ENCODE results near the gene CD63. TPM values are rescaled to one million over a fixed set of nuclear protein-coding genes. Genes with fewer than 3 reads are reported as not detected.

The CD63 gene, protein sequence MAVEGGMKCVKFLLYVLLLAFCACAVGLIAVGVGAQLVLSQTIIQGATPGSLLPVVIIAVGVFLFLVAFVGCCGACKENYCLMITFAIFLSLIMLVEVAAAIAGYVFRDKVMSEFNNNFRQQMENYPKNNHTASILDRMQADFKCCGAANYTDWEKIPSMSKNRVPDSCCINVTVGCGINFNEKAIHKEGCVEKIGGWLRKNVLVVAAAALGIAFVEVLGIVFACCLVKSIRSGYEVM
- polyA plus RNA-seq = 172 and 244 TPM in 2 replicates

GRCh38 chr12:55728939-55729818, at the start of gene CD63:
CD63 (minus strand) TSS chr12:55729009; CDS start chr12:55728341, 668 bp downstream.

DNA sequence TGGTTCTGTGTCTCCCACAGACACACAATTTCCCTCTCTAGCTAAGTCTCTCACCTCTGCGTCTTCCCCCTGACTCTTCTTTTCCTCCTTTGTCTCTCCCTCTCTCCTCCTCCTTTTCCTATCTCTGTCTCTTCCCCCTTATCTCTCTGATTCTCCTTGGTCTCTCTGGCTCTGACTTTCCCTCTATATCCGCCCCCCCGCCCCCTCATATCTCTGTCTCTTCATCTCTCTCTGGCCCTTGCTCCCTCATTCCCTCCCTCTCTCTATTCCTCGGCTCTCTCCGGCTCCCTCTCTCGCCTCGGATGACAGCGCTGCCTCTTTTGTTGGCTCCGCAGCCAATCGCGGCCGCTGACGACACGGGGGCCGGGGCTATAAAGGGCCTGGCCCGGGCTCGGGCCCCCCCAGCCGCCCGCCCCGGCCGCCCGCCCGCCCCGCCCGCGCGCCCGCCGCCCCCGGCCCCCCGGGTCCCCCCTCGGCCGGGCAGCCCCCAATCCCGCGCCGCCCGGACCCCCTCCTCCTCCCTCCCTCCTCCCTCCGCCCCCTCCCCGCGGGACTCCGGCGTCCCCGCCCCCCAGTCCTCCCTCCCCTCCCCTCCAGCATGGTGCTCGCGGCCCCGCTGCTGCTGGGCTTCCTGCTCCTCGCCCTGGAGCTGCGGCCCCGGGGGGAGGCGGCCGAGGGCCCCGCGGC, 14.1 kb upstream of the CD63 start, which contains the start of gene GDF11:
Gene GDF11, plus strand, starts transcription at position 404 of the 687 bp plus-strand sequence. Its CDS starts 195 bp downstream, at position 599.

GRCh38 chr12:55720071-55720564, 8.7 kb downstream of the CD63 start, which contains the start of gene RDH5:
RDH5 (plus strand) TSS chr12:55720393; CDS start chr12:55721185, 792 bp downstream.

DNA sequence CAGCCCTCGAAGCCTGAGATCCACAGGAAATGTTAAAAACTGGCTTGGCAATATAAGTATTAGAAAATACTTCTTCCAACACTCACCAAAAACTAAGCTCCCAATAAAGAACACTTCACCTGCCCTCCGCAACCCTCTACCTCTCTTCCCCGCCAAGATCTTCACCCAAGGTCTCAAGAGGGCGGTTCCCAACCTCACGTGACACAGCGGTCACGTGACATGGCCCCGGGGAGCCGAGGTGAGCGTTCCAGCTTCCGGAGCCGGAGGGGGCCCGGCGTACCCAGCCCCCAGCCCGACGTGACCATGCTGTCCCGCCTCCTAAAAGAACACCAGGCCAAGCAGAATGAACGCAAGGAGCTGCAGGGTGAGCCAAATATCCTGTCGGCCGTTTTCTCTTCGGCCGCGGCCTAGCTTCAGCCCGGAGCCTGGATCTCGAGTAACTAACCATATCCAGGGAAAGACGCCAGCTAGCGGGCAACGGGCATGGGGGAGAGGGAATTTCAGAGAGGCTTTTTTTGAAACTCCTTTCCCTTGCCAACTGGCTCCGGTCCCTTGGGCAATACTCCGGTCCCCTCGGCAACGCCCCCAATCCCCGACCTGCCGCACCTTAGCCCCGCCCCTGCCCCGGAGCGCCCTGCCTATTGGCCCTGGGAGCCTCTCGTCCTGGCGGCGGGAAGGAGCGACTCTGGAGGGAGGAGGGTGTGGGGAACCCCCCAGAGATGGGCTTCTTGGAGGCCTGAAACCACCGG, 12.8 kb downstream of the CD63 start, which contains the start of gene BLOC1S1:
Gene BLOC1S1, plus strand, starts transcription at position 214 of the 749 bp plus-strand sequence. Its CDS starts 6 bp downstream, at position 220.

DNA sequence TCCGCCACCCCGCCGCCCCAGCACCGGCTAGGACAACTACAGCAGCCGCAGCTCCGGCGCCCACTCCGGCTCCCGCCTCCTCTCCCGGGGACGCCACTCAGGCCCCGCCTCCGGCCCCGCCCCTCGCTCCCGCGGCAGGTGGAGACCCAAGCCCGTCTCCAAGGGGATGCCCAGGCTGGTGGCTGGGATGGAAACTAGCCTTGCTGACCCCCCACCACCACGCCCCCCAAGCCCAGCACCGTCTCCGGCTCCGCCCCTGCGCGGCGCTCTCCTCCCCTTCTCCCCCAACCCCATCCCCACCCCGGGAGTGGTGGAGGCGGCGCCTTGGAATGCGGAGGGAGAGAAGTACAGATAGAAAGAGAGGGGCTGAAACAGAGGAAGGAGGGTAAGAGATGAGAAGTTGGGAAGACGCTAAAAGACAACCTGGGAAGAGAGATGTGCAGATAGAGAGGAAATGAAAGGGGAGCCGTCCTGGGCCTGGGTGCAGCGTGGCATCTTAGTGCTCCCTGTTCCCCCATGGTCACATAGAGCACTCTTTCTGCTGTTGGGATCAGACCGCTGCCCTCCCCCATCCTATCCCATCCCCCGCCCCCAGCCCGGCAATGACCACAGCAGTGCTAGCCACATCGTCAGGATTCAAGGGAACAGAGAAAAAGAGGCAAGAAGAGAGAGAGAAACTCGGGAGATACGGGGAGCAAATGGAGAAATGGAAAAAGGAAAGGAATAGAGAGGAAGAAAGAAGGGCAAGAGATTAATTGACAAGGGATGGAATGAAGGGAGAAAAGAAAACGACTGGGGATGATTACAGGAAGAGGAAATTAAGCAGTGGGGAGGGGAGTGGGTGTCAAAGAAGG, 20.7 kb downstream of the CD63 start, which contains the start of gene ITGA7:
Gene ITGA7, minus strand, starts transcription at position 64 of the 854 bp plus-strand sequence. CDS start 222 bp downstream, outside the sequence.

Other genes with a start within 250 kb of the CD63 start
- not detected in 2 replicates for gene OR6C68, start 236.6 kb downstream of the CD63 start, polyA plus RNA-seq
- not detected in 2 replicates for gene OR6C4, start 179.4 kb downstream of the CD63 start, polyA plus RNA-seq
- gene OR2AP1, start 156.5 kb downstream of the CD63 start, polyA plus RNA-seq = not detected in 2 replicates
- not detected in 2 replicates for gene OR10P1, start 92.1 kb downstream of the CD63 start, polyA plus RNA-seq
- 4.4 and 7.2 TPM in 2 replicates for gene ITGA7, start 21.1 kb downstream of the CD63 start, polyA plus RNA-seq
- gene BLOC1S1, start 13.0 kb downstream of the CD63 start, polyA plus RNA-seq = 240 and 247 TPM in 2 replicates
- 3.0 and 3.6 TPM in 2 replicates for gene RDH5, start 8.6 kb downstream of the CD63 start, polyA plus RNA-seq
- 15.2 and 20.9 TPM in 2 replicates for gene GDF11, start 14.1 kb upstream of the CD63 start, polyA plus RNA-seq
- gene SARNP, start 88.7 kb upstream of the CD63 start, polyA plus RNA-seq = 124 and 157 TPM in 2 replicates
- gene ORMDL2, start 89.0 kb upstream of the CD63 start, polyA plus RNA-seq = 140 and 181 TPM in 2 replicates
- 0.98 and 1.7 TPM in 2 replicates for gene DNAJC14, start 100.6 kb upstream of the CD63 start, polyA plus RNA-seq
- gene MMP19, start 113.9 kb upstream of the CD63 start, polyA plus RNA-seq = not detected in 2 replicates
- 19.0 and 28.9 TPM in 2 replicates for gene PYM1, start 198.9 kb upstream of the CD63 start, polyA plus RNA-seq
- 2.0 and 9.5 TPM in 2 replicates for gene DGKA, start 202.2 kb upstream of the CD63 start, polyA plus RNA-seq
- not detected in 2 replicates for gene PMEL, start 237.0 kb upstream of the CD63 start, polyA plus RNA-seq
- 0.31 TPM in 1 of 2 replicates, not detected in the other for gene CDK2, start 237.8 kb upstream of the CD63 start, polyA plus RNA-seq
- gene RAB5B, start 245.1 kb upstream of the CD63 start, polyA plus RNA-seq = 22.5 and 27.6 TPM in 2 replicates

Data from Purkinje cell (primary cell).